PFSK-1 (cell line): ENCODE data around the gene SCAP.

Experiments
- FOXP2 ChIP-seq: optimal IDR thresholded peaks from 2 replicates; pipeline ENCODE3; 2011; ENCODE audit warnings: borderline replicate concordance, control low read depth, inconsistent platforms; ENCODE audit not compliant: insufficient read depth; ENCODE audit errors: extremely low read length, extremely low read depth
- POLR2AphosphoS5 ChIP-seq: IDR thresholded peaks from 2 replicates; pipeline ENCODE4 v1.6.1; 2012; ENCODE audit warnings: low read depth, mild to moderate bottlenecking, control low read depth, low read length, moderate library complexity
- REST ChIP-seq, 2 experiments: IDR thresholded peaks; 2 replicates each; pipeline versions ENCODE4 v1.6.1 to v1.8.0; 2011 to 2012; ENCODE audit warnings: low read depth in 2 of 2, low read length in 2 of 2, control low read depth in 1 of 2, inconsistent platforms in 1 of 2, mild to moderate bottlenecking in 1 of 2, moderate library complexity in 1 of 2; ENCODE audit not compliant: insufficient read depth in 1 of 2
- SIN3A ChIP-seq: IDR thresholded peaks from 2 replicates; pipeline ENCODE4 v1.6.1; 2012; ENCODE audit warnings: mild to moderate bottlenecking, low read length, moderate library complexity, borderline replicate concordance; ENCODE audit not compliant: insufficient read depth
- TAF1 ChIP-seq: IDR thresholded peaks from 2 replicates; pipeline ENCODE4 v1.6.1; 2012; ENCODE audit warnings: low read length, control low read depth, borderline replicate concordance; ENCODE audit not compliant: insufficient read depth

- TF ChIP-seq POLR2AphosphoS5 (no peak), REST (IDR thresholded peaks at IDR 0.05; ENCODE audit: insufficient read depth in 1 of 2, low read depth in 2 of 2, low read length in 2 of 2) (no peak), SIN3A (no peak), TAF1 (no peak), FOXP2 (no peak)
Measured at GRCh38 chr3:47420511-47421484, 54.9 kb downstream of the SCAP start.
